HFFc6 (cell line): Measurements from ENCODE around the gene PLXNA4. TPM values are rescaled to one million over a fixed set of nuclear protein-coding genes. Genes with fewer than 3 reads are reported as not detected.

Experiments used
- DNase-seq: peaks from one replicate; pipeline ENCODE4 v3.0.0-alpha.2; 2018
- H3K27ac Mint-ChIP-seq: 2 replicates; pipeline ENCODE4 v1.8.0; 2020; ENCODE audit warnings: mild to moderate bottlenecking, mixed read lengths
- H3K27me3 Mint-ChIP-seq: 2 replicates; pipeline ENCODE4 v1.8.0; 2021; ENCODE audit warnings: mild to moderate bottlenecking, moderate library complexity, mixed read lengths; ENCODE audit not compliant: insufficient read depth
- H3K36me3 Mint-ChIP-seq: 2 replicates; pipeline ENCODE4 v1.8.0; 2021; ENCODE audit warnings: low read depth, mixed read lengths
- H3K4me1 Mint-ChIP-seq: 2 replicates; pipeline ENCODE4 v1.8.0; 2020; ENCODE audit warnings: low read depth, mixed read lengths
- H3K4me3 Mint-ChIP-seq: 2 replicates; pipeline ENCODE4 v1.8.0; 2020; ENCODE audit warnings: mild to moderate bottlenecking, moderate library complexity, mixed read lengths
- H3K9me3 Mint-ChIP-seq: 2 replicates; pipeline ENCODE4 v1.8.0; 2020; ENCODE audit warnings: mild to moderate bottlenecking, mixed read lengths
- total RNA-seq, 6 experiments: library from RNA; stranded (reverse); fragmentation: NEBNext Ultra II Directional; extraction: Animal tissue kit (Norgen Biotek cat#: 25700); gene quantifications; 2 replicates in 1 of 6; 3 replicates in 5 of 6; pipeline ENCODE4 v1.2.3, GENCODE V29; 2021
- TF ChIP-seq, protein P1 (sequence below): fragments of 200-600 bp; sonication (generic); IDR thresholded peaks from 2 replicates; pipeline ENCODE4 v1.5.0; 2021; ENCODE audit warnings: antibody characterized with exemption, mild to moderate bottlenecking

Gene PLXNA4
- total RNA-seq, 6 experiments from 2014 or later, result 0.02 to 0.14 (median 0.05) TPM; not detected in 2

DNA sequence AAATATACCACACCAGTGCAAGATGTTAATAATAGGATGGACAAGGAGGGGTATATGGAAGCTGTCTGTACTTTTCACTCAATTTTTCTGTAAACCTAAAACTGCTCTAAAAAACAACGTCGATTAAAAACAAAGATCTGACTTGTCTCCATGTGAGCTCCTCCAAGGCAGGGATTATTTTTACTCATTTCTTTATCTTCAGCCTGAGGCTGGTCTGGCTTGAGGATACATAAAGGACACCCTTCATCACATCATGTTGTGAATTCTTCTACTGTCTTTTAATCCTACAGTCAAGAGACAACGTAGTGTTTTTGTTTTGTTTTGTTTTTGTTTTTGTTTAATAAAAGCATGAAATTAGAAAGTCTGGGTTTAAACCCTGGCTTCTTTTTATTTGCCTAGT lies 486.9 kb downstream of the PLXNA4 start:
- no peaks in the 10 kb centered on the region for H3K36me3 Mint-ChIP-seq
- no peak overlapping the region for H3K4me3 Mint-ChIP-seq
- no peak for DNase-seq
- no peaks in the 10 kb centered on the region for H3K4me1 Mint-ChIP-seq
- TF ChIP-seq, protein P1, sequence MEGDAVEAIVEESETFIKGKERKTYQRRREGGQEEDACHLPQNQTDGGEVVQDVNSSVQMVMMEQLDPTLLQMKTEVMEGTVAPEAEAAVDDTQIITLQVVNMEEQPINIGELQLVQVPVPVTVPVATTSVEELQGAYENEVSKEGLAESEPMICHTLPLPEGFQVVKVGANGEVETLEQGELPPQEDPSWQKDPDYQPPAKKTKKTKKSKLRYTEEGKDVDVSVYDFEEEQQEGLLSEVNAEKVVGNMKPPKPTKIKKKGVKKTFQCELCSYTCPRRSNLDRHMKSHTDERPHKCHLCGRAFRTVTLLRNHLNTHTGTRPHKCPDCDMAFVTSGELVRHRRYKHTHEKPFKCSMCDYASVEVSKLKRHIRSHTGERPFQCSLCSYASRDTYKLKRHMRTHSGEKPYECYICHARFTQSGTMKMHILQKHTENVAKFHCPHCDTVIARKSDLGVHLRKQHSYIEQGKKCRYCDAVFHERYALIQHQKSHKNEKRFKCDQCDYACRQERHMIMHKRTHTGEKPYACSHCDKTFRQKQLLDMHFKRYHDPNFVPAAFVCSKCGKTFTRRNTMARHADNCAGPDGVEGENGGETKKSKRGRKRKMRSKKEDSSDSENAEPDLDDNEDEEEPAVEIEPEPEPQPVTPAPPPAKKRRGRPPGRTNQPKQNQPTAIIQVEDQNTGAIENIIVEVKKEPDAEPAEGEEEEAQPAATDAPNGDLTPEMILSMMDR, result no peak
- H3K9me3 Mint-ChIP-seq, result no peaks in the 10 kb centered on the region
- no peak overlapping the region for H3K27ac Mint-ChIP-seq
- peaks cover 36% of the 10 kb centered on the region for H3K27me3 Mint-ChIP-seq

DNA sequence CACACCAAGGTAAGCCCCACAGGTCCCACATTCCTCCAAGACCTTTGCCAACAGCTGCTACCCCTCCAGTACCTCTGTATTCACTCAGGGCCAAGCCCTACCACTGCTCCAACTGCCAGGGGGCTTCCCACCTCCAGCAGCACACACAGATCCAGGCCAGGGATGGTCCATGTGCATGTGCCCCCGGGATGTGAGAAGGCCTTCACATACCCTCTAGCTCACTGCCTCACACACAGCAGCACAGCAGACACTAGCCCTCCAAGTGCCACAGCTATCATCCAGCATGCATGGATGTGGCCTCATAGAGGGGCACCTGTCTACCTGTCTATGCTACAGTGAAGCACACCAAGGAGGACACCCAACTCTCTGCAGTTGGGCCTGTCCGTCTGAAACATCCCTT lies 488.8 kb downstream of the PLXNA4 start:
- DNase-seq, result no peak
- no peaks in the 10 kb centered on the region for H3K36me3 Mint-ChIP-seq
- TF ChIP-seq, protein P1, result no peak
- H3K27me3 Mint-ChIP-seq, result peaks cover 25% of the 10 kb centered on the region
- no peaks in the 10 kb centered on the region for H3K9me3 Mint-ChIP-seq
- no peak overlapping the region for H3K4me3 Mint-ChIP-seq
- peaks cover 15% of the 10 kb centered on the region for H3K4me1 Mint-ChIP-seq
- H3K27ac Mint-ChIP-seq, result no peak overlapping the region

DNA sequence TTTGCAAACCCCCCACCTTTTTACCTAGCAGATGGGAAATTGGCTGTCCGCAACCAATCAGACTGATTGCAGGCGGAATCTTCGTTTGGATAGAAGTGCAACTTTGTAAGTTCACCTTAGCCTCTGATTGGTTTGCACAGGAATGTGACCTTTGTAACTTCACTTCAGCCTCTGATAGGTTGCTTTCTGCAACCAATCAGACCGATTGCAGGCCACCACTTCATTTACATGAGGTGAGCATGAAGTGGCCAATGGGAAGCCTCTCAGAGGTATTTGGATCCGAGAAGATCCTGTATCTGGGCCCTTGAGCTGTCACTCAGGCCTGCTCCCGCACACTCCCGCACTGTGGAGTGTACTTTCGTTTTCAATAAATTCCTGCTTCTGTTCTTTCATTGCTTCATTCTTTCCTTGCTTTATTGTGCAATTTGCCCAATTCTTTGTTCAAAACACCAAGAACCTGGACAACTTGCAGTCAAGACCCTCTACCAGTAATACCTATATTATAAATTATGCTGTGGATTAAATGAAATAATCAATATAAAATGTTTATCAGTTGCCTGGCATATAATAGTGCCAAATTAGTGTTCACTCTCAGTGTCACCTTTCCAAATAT lies 491.4 kb downstream of the PLXNA4 start:
- Mint-ChIP-seq H3K27ac (no peak overlapping the region), H3K36me3 (no peaks in the 10 kb centered on the region; the same call in 1 of the 2 replicates), H3K9me3 (no peaks in the 10 kb centered on the region), H3K4me3 (no peak overlapping the region), H3K4me1 (peaks cover 38% of the 10 kb centered on the region), H3K27me3 (peaks cover 21% of the 10 kb centered on the region)
- TF ChIP-seq, protein P1, result no peak
- no peak for DNase-seq

DNA sequence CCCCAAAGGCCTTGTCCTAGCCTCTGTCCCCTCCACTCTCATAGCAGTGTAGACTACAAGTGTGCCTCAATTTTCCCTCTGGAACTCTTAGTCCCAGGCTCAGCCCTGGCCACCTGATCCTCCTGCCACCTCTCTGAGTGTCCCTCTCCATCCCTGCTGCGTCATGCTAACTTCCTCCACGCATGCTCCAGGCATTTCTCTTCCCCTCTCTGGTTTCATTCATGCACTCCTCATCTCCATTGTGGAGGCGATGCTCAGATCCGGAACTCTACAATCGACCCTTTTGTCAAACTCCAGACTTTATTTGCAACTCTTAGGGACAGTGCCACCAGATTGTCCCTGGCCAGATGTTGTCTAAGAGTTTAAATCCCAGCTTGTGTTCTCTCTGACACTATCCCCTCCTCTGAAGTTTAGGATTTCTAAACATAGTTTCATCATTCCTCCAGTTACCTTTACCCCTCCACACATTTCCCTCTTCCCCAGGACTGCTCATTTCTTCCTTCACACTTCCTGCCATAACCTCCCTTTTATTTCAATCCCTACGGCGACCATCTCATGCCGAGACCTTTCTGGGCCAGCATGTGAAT lies 492.6 kb downstream of the PLXNA4 start:
- no peaks in the 10 kb centered on the region; the same call in 1 of the 2 replicates for H3K36me3 Mint-ChIP-seq
- H3K9me3 Mint-ChIP-seq, result no peaks in the 10 kb centered on the region
- H3K27me3 Mint-ChIP-seq, result peaks cover 19% of the 10 kb centered on the region
- H3K27ac Mint-ChIP-seq, result no peak overlapping the region
- H3K4me3 Mint-ChIP-seq, result no peak overlapping the region
- no peak for DNase-seq
- H3K4me1 Mint-ChIP-seq, result peaks cover 38% of the 10 kb centered on the region
- TF ChIP-seq, protein P1, result no peak

DNA sequence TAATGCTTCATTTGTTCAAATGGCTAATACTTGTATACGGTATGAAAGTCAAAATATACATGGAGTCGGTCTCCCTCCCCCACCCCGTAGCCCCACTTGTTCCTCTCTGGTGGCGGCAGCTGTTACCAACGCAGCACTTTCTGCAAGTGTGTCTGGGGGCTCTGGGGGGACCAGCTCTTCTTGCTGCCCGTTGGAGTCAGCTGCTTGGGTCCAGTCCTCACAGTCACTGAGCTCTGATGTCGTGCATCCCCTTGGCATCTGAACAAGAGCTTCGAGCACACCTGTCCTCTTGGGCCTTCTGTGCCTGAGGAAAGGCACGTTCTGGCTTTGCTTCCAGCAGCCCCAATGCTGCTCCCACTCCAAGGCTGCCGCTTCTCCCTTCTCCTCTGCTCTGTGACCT lies 493.1 kb downstream of the PLXNA4 start:
- TF ChIP-seq, protein P1, result no peak
- Mint-ChIP-seq H3K27me3 (peaks cover 15% of the 10 kb centered on the region), H3K9me3 (no peaks in the 10 kb centered on the region), H3K27ac (no peak overlapping the region), H3K36me3 (no peaks in the 10 kb centered on the region; the same call in 1 of the 2 replicates), H3K4me3 (no peak overlapping the region), H3K4me1 (peaks cover 40% of the 10 kb centered on the region)
- no peak for DNase-seq
